GM19035 (cell line): Measurements from ENCODE around the gene LRP1.
A peak's percentile ranks its signal among the peaks of the same experiment; 100 is the strongest.
"Not testable (repeated sequence)": the region's sequence is repeated elsewhere in the genome, so short reads cannot be mapped to it uniquely, and the experiment has no call there.

Experiments
- ATAC-seq: cut with Tn5 transposase; IDR thresholded peaks from one replicate; pipeline ENCODE4 v1.9.1; 2021; ENCODE audit not compliant: unreplicated experiment

The LRP1 gene

GRCh38 chr12:57110104-57111030, 17.9 kb upstream of the LRP1 start:
- ATAC-seq = peak; percentile 50

GRCh38 chr12:57111031-57111734, 17.1 kb upstream of the LRP1 start, which contains the start of gene STAT6:
Gene STAT6, minus strand, starts transcription at chr12:57111362. Its CDS starts 3,084 bp downstream, at chr12:57108278.
- peak; percentile 61 for ATAC-seq

- ATAC-seq = no peak
Measured at GRCh38 chr12:57112492-57113294, 15.6 kb upstream of the LRP1 start.

GRCh38 chr12:57116580-57117281, 11.6 kb upstream of the LRP1 start:
- no peak for ATAC-seq

GRCh38 chr12:57118711-57119271, 9.5 kb upstream of the LRP1 start:
- ATAC-seq = no peak

- no peak for ATAC-seq
Measured at GRCh38 chr12:57119294-57120085, 8.8 kb upstream of the LRP1 start.

- not testable (repeated sequence) for ATAC-seq
Measured at GRCh38 chr12:57120718-57121117, 7.6 kb upstream of the LRP1 start.

GRCh38 chr12:57123813-57124212, 4.5 kb upstream of the LRP1 start:
- no peak for ATAC-seq

- ATAC-seq = no peak
Measured at GRCh38 chr12:57124261-57124877, 3.9 kb upstream of the LRP1 start.

GRCh38 chr12:57126061-57126460, 2.2 kb upstream of the LRP1 start:
- ATAC-seq = no peak

GRCh38 chr12:57126561-57126960, 1.7 kb upstream of the LRP1 start:
- no peak for ATAC-seq

- peak; percentile 47 for ATAC-seq
Measured at GRCh38 chr12:57127101-57127725, 1.1 kb upstream of the LRP1 start.

- no peak for ATAC-seq
Measured at GRCh38 chr12:57128519-57129247, 400 bp downstream of the LRP1 start.

- ATAC-seq = no peak
Measured at GRCh38 chr12:57129321-57129842, 1.1 kb downstream of the LRP1 start.

GRCh38 chr12:57129889-57130288, 1.6 kb downstream of the LRP1 start:
- ATAC-seq = no peak

GRCh38 chr12:57130941-57131340, 2.7 kb downstream of the LRP1 start:
- ATAC-seq = no peak

- ATAC-seq = no peak
Measured at GRCh38 chr12:57131896-57132744, 3.8 kb downstream of the LRP1 start.
